HS-5 (cell line): ENCODE results near the gene L3HYPDH.

ENCODE experiments used
- DNase-seq: peaks from one replicate; pipeline ENCODE4 v3.0.0-alpha.2; 2012; ENCODE audit warnings: low read depth

The L3HYPDH gene

GRCh38 chr14:59483819-59484638 is at the start of gene L3HYPDH, which contains the start of gene JKAMP:
TSS of gene L3HYPDH (minus strand) at chr14:59484408. CDS start at chr14:59484316, 92 bp downstream.
TSS of gene JKAMP (plus strand) at chr14:59484517. CDS start at chr14:59484590, 73 bp downstream.
- DNase-seq: peak; percentile 74

DNA sequence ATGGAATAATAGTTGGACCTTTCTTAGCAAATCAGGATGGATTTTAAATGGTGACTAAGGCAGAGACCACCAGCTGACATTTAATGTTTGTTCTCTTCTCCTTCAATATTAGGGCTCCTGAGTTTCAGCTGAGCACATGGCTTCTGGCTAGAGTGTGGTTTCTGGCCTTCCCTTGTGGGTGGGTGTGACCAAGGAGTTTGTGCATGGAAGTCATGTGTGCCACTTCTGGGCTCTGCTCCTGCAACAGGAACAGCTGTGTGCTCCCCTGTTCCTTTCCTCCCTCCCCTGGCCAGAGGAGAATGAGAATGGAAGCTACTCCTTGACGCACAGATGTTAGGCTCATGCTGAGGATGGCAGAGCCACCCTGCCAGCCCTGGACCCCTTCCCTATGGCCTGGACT is 48.2 kb upstream of the L3HYPDH start:
- no peak for DNase-seq

GRCh38 chr14:59530349-59530748 is 46.1 kb upstream of the L3HYPDH start:
- DNase-seq: no peak

GRCh38 chr14:59529189-59529588 is 45.0 kb upstream of the L3HYPDH start:
- no peak for DNase-seq

GRCh38 chr14:59520224-59520623 is 36.0 kb upstream of the L3HYPDH start:
- no peak for DNase-seq

GRCh38 chr14:59511916-59512575 is 27.8 kb upstream of the L3HYPDH start:
- no peak for DNase-seq

DNA sequence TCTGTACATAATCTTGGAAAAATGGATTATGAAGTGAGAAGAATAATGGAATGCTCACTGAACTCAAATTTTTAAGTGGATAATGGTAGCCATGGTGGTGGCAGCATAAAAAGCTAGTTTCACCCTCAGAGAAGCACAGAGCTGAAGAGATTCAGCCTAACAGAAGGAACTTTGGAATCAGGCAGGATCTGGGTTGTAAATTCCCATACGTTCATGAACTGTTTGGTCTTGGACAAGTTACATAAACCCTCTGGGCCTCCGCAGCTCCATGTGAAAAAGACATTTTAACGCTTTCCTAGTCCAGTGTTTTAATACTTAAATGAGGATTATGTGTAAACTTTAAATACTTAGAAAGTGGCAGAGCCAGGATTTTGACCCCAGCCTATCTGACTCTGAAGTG is 26.8 kb upstream of the L3HYPDH start:
- DNase-seq: no peak

- no peak for DNase-seq
Observed at GRCh38 chr14:59510001-59510400, 25.8 kb upstream of the L3HYPDH start.

GRCh38 chr14:59509101-59509500 is 24.9 kb upstream of the L3HYPDH start:
- DNase-seq: no peak

DNA sequence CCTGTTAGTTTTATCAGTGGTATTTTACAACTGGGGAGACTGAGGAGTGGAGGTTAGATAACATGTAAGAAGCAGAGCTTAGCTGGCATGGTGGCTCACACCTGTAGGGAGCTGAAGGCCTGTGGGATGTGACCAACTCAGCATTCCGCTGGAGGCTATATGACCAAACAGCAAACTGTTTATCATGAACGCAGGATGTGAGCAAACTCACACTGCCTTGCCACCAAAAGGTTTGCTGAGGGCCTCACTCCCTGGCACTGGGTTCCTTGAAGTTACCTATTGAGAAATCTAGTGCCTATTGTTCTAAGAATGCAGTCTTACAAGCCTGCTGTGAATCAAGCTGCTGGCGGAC is 23.5 kb upstream of the L3HYPDH start:
- no peak for DNase-seq

GRCh38 chr14:59507063-59507751 is 23.0 kb upstream of the L3HYPDH start:
- no peak for DNase-seq

- no peak for DNase-seq
Observed at GRCh38 chr14:59503256-59503655, 19.0 kb upstream of the L3HYPDH start.

DNA sequence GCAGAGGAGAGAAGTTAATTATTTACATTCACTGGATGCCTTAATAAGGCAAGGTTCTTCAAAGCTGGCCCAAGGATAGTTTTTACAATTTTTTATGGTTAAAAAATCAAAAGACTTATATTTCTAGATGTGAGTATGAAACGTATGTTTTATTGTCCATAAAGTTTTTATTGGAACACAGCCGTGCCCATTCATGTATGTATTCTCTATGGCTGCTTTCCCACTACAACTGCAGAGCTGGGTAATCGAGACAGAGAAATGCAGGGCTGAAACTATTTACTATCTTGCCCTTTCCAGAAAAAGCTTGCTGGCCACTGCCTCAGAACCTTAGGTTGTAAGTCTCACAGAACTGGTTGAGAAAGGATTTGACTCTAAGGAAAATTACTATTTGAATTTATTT is 16.5 kb upstream of the L3HYPDH start:
- DNase-seq: no peak

DNA sequence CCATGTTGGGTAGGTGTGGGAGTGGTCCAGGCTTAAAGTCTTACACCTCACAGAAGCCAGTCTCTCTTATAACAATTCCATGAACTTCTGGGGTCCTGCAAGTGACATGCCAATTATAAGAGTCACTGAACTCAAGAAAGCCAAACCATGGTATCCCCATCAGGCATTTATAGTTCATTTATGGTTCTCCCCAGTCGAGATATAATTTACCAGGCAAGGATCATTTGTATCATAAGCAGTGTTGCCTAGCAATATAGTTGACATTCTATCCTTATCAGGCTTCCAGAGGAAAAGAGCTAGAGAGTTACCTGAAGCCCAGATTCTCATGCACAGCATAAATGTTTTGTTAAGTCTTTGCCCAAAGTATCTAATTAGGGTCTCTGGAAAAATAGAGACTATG is 8.2 kb upstream of the L3HYPDH start:
- DNase-seq: no peak

- no peak for DNase-seq
Observed at GRCh38 chr14:59490756-59491155, 6.5 kb upstream of the L3HYPDH start.

- DNase-seq: peak; percentile 16
Observed at GRCh38 chr14:59484639-59485175, 499 bp upstream of the L3HYPDH start.

- DNase-seq: peak; percentile 25
Observed at GRCh38 chr14:59483363-59483762, 845 bp downstream of the L3HYPDH start.

- peak; percentile 89 for DNase-seq
Observed at GRCh38 chr14:59482541-59483331, 1.5 kb downstream of the L3HYPDH start.

- peak; percentile 64 for DNase-seq
Observed at GRCh38 chr14:59481871-59482540, 2.2 kb downstream of the L3HYPDH start.

GRCh38 chr14:59481407-59481806 is 2.8 kb downstream of the L3HYPDH start:
- DNase-seq: no peak

DNA sequence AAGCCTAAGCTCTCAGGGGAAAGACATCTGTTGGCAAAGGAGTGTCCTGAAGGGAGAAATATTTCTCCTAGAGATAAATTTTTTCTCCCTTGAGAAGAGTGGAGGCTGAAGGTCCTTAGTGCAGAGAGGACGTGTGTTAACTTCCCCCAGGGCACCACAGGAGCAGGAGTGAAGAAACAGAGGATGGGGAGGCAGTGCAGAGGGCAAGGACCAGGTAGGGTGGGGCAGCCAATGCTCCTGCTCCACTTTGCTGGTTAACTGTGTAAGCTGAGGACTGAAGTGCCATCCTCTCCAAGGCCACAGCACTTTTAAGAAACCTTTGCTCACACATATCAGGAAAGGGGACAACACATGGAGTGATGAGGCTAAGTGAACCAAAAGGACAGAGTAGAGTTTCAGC is 4.0 kb downstream of the L3HYPDH start:
- DNase-seq: no peak
